ENCODE measurements around the gene AOAH. TPM values are rescaled to one million over a fixed set of nuclear protein-coding genes. Genes with fewer than 3 reads are reported as not detected.

Gene AOAH
- total RNA-seq, 1 donor from 2014 or later = 5.5 TPM

GRCh38 chr7:36605261-36606051 is 118.8 kb downstream of the AOAH start:
- H3K9me3 Mint-ChIP-seq = peaks cover 5% of the 10 kb centered on the region

GRCh38 chr7:36604806-36605205 is 119.5 kb downstream of the AOAH start:
- H3F3A ChIP-seq (ENCODE audit: low read depth) = peaks cover 8% of the 10 kb centered on the region
- H3K9me3 Mint-ChIP-seq = peaks cover 5% of the 10 kb centered on the region
- H3K4me1 Mint-ChIP-seq = peaks cover 48% of the 10 kb centered on the region
- no peak overlapping the region for H3K4me3 ChIP-seq
- H3K9ac ChIP-seq = no peak overlapping the region
- H4K20me1 ChIP-seq (ENCODE audit: low read depth) = no peaks in the 10 kb centered on the region
- H3K4me2 ChIP-seq = no peak overlapping the region
- H3K36me3 Mint-ChIP-seq = no peaks in the 10 kb centered on the region
- no peaks in the 10 kb centered on the region for H3K79me2 ChIP-seq (ENCODE audit: low read depth)
- peaks cover 4% of the 10 kb centered on the region for H3K27me3 Mint-ChIP-seq (ENCODE audit: insufficient read depth, low read depth)
- no peaks in the 10 kb centered on the region for H3K27me3 ChIP-seq
- no peak overlapping the region for H3K27ac Mint-ChIP-seq
- no peak for TF ChIP-seq EZH2phosphoT487 (IDR thresholded peaks at IDR 0.05)
- TF ChIP-seq, protein P1, sequence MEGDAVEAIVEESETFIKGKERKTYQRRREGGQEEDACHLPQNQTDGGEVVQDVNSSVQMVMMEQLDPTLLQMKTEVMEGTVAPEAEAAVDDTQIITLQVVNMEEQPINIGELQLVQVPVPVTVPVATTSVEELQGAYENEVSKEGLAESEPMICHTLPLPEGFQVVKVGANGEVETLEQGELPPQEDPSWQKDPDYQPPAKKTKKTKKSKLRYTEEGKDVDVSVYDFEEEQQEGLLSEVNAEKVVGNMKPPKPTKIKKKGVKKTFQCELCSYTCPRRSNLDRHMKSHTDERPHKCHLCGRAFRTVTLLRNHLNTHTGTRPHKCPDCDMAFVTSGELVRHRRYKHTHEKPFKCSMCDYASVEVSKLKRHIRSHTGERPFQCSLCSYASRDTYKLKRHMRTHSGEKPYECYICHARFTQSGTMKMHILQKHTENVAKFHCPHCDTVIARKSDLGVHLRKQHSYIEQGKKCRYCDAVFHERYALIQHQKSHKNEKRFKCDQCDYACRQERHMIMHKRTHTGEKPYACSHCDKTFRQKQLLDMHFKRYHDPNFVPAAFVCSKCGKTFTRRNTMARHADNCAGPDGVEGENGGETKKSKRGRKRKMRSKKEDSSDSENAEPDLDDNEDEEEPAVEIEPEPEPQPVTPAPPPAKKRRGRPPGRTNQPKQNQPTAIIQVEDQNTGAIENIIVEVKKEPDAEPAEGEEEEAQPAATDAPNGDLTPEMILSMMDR (IDR thresholded peaks at IDR 0.05) = no peak
- TF ChIP-seq EZH2 (IDR thresholded peaks at IDR 0.05) = no peak
- H3K9me3 ChIP-seq (ENCODE audit: low read depth) = no peaks in the 10 kb centered on the region
- H2AFZ ChIP-seq (replicated peaks) = no peak overlapping the region
- H3K4me1 ChIP-seq = peaks cover 29% of the 10 kb centered on the region
- H3K27ac ChIP-seq = no peak overlapping the region
- H3K4me3 Mint-ChIP-seq = no peak overlapping the region
- DNase-seq (ENCODE audit: low spot score) = no peak
- H3K36me3 ChIP-seq = no peaks in the 10 kb centered on the region

More at GRCh38 chr7:36605261-36606051, 118.8 kb downstream of the AOAH start:
- H3K4me1 Mint-ChIP-seq = peaks cover 48% of the 10 kb centered on the region
- H2AFZ ChIP-seq (replicated peaks) = no peak overlapping the region
- H3K27me3 ChIP-seq = no peaks in the 10 kb centered on the region
- no peak overlapping the region for H3K27ac ChIP-seq
- peaks cover 8% of the 10 kb centered on the region for H3F3A ChIP-seq (ENCODE audit: low read depth)
- H3K4me1 ChIP-seq = peaks cover 29% of the 10 kb centered on the region
- peak overlapping the region; percentile 60 for H3K4me2 ChIP-seq
- H3K4me3 Mint-ChIP-seq = no peak overlapping the region
- no peak for DNase-seq (ENCODE audit: low spot score)
- peaks cover 4% of the 10 kb centered on the region for H3K27me3 Mint-ChIP-seq (ENCODE audit: insufficient read depth, low read depth)
- H3K4me3 ChIP-seq = no peak overlapping the region
- H4K20me1 ChIP-seq (ENCODE audit: low read depth) = no peaks in the 10 kb centered on the region
- H3K36me3 ChIP-seq = no peaks in the 10 kb centered on the region
- no peaks in the 10 kb centered on the region for H3K9me3 ChIP-seq (ENCODE audit: low read depth)
- peak overlapping the region; percentile 96 for H3K27ac Mint-ChIP-seq
- H3K9ac ChIP-seq = no peak overlapping the region
- TF ChIP-seq, protein P1 (IDR thresholded peaks at IDR 0.05) = no peak
- no peak for TF ChIP-seq EZH2phosphoT487 (IDR thresholded peaks at IDR 0.05)
- TF ChIP-seq EZH2 (IDR thresholded peaks at IDR 0.05) = no peak
- no peaks in the 10 kb centered on the region for H3K36me3 Mint-ChIP-seq
- no peaks in the 10 kb centered on the region for H3K79me2 ChIP-seq (ENCODE audit: low read depth)

DNA sequence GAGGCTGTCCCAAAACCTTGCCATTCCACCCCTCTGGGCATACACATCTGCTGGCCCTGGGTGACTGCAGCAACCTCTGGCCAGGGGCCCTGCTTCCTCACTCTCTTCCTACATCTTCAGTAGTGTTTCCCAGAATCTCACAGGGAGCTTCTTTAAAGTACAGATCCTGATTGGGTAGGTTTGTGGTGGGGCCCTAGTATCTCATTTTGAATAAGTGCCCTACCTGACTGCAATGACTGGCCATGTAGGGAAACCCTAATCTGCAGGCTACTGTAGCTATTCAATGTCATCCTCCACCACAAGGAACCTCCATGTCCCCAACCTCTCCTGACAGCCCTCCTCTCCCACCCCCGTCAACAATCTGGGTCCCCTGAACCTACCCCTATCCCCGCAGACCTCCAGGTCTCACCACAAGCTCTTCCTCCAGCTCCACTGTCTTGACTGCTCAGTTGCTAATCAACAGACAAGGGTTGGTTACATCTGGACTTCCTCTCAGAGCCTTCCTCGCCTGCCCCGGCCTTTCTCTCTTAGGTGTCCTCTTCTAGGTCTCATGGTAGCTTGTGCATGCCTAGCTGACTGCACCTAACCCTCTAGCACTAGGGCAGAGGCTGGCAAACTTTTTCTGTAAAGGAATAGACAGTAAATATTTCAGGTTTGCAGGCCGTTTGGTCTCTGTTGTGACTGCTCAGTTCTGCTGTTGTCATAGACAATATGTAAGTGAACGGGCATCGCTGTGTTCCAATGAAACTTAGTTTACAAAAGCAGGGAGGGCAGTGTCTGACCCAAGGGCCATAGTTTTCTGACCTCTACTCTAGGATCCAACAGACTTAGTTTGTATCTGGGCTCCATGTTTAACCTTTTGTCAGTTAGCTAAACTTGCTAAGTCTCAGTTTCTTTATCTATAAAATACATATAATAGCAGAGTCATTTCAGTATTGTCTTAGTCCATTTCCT is 121.1 kb downstream of the AOAH start:
- H4K20me1 ChIP-seq (ENCODE audit: low read depth) = no peaks in the 10 kb centered on the region
- no peak overlapping the region for H3K9ac ChIP-seq
- no peaks in the 10 kb centered on the region for H3K27me3 ChIP-seq
- peak overlapping the region; percentile 94 for H3K27ac Mint-ChIP-seq
- peaks cover 8% of the 10 kb centered on the region for H3F3A ChIP-seq (ENCODE audit: low read depth)
- no peaks in the 10 kb centered on the region for H3K36me3 ChIP-seq
- H3K4me3 Mint-ChIP-seq = no peak overlapping the region
- H3K79me2 ChIP-seq (ENCODE audit: low read depth) = no peaks in the 10 kb centered on the region
- peaks cover 5% of the 10 kb centered on the region for H3K9me3 Mint-ChIP-seq
- TF ChIP-seq EZH2 (IDR thresholded peaks at IDR 0.05) = no peak
- TF ChIP-seq, protein P1 (IDR thresholded peaks at IDR 0.05) = no peak
- TF ChIP-seq EZH2phosphoT487 (IDR thresholded peaks at IDR 0.05) = no peak
- peaks cover 29% of the 10 kb centered on the region for H3K4me1 ChIP-seq
- no peak overlapping the region for H2AFZ ChIP-seq (replicated peaks)
- no peak overlapping the region for H3K27ac ChIP-seq
- no peak overlapping the region for H3K4me2 ChIP-seq
- peaks cover 4% of the 10 kb centered on the region for H3K27me3 Mint-ChIP-seq (ENCODE audit: insufficient read depth, low read depth)
- H3K9me3 ChIP-seq (ENCODE audit: low read depth) = no peaks in the 10 kb centered on the region
- no peak overlapping the region for H3K4me3 ChIP-seq
- DNase-seq (ENCODE audit: low spot score) = no peak
- H3K4me1 Mint-ChIP-seq = peaks cover 41% of the 10 kb centered on the region
- H3K36me3 Mint-ChIP-seq = no peaks in the 10 kb centered on the region

All from neural progenitor cell (in vitro differentiated cells).